AML-193 (cell line): Measurements from ENCODE around the gene DAPK1.
A peak's percentile ranks its signal among the peaks of the same experiment; 100 is the strongest.

Experiments
- DNase-seq, 2 experiments: peaks; one replicate each; lab custom pipeline; 2025; lab: John Stamatoyannopoulos, UW

The DAPK1 gene

GRCh38 chr9:87497604-87498045 lies at the start of gene DAPK1:
Gene DAPK1 (plus strand): TSS chr9:87497867. CDS start chr9:87499078, 1,211 bp downstream.
- DNase-seq: no peak

- no peak for DNase-seq
Observed at GRCh38 chr9:87451149-87451548, 46.5 kb upstream of the DAPK1 start.

DNA sequence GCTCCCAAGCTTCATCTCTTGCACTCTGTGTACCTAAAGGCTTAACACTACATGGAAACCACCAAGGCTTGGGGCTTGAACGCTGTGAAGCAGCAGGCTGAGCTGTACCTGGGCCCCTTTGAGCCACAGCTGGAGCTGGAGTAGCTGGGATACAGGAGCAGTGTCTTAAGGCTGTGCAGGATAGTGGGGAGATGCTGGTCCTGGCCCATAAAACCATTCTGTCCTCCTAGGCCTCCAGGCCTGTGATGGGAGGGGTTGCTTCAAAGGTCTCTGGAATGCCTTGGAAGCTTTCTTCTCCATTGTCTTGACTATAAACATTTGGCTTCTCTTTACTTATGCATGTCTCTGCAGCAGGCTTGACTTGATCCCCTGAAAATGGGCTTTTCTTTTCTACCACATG lies 42.3 kb upstream of the DAPK1 start:
- no peak for DNase-seq

- DNase-seq: no peak
Observed at GRCh38 chr9:87461256-87461655, 36.4 kb upstream of the DAPK1 start.

DNA sequence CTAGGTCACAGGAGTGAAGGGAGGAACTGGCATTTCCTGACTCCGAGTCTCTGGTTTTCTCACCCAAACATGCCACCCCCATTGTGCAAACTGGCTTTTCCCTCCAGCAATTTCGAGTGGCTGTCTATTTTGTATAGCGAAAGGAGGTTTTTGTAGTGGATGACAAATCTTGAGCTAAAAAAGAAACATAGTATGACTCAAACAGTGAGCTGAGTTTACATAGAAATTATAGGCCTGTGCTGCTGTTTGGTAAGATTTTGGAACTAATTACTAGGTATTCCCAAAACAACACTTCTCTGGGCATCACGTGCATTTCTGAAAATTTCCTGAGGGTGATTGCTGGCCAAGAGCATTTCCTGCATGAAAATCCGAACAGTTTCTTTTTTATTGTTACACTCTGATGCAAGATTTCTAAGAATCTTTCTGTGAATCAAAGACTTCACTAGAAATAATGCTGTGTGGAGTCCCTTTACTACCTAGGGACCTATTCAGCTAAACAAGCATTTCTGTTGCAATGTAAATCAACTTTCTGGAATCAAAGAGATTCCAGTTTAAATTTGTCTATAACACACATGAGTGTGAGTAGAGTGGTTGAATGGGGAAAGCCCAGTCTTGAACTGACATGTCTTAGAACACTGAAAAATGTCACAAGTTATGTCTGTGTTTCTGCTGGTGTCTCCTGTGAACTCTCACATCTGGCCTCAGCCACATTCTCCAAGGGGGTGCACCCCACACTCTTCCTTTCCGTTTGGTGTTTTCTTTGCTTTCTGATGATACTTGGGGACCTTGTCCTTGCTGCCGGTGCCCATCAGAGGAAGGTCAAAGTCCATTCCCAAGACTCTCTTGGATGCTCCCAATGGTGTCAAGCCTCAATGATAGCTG lies 33.3 kb upstream of the DAPK1 start:
- no peak for DNase-seq

GRCh38 chr9:87464992-87465378 lies 32.7 kb upstream of the DAPK1 start:
- DNase-seq: no peak

DNA sequence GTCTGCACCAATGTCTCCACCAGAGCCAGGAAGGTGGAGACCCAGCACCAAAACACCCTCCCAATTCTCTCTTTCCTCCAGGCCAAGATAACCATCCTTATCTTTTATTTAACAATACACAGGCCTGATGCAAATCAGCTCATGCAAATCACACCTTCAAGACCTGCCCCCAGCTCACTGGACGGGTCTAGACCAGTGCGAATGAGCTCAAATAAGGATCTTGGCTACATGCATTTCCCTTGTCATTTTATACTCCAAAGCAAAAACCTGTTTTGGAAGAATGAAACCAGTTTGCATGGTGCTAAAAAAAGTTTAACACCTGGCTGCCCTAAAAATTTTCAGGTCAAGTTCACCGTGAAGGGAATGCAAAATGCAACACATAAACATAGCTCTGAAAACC lies 31.9 kb upstream of the DAPK1 start:
- no peak for DNase-seq

- DNase-seq: no peak
Observed at GRCh38 chr9:87467187-87467586, 30.5 kb upstream of the DAPK1 start.

GRCh38 chr9:87469793-87470465 lies 27.7 kb upstream of the DAPK1 start:
- no peak for DNase-seq

GRCh38 chr9:87471746-87472145 lies 25.9 kb upstream of the DAPK1 start:
- no peak for DNase-seq

DNA sequence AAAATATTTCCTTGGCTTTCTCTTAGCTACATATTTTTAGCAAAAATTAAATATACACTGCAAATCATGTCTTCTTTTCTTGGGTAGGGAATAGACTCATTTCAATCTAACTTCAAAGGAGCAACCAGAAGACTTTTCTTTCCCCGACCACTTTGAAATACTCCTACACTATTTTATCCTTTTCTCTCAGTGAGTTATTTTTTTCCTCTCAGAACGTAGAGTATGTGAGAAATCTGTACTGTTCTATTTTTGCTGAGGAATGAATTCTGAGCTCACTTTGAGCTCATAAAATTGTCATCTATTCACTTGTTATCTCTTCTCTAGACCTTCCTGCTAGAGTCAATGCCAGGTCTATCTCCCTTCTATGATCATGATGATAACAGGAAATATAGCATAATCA lies 22.2 kb upstream of the DAPK1 start:
- DNase-seq: no peak

DNA sequence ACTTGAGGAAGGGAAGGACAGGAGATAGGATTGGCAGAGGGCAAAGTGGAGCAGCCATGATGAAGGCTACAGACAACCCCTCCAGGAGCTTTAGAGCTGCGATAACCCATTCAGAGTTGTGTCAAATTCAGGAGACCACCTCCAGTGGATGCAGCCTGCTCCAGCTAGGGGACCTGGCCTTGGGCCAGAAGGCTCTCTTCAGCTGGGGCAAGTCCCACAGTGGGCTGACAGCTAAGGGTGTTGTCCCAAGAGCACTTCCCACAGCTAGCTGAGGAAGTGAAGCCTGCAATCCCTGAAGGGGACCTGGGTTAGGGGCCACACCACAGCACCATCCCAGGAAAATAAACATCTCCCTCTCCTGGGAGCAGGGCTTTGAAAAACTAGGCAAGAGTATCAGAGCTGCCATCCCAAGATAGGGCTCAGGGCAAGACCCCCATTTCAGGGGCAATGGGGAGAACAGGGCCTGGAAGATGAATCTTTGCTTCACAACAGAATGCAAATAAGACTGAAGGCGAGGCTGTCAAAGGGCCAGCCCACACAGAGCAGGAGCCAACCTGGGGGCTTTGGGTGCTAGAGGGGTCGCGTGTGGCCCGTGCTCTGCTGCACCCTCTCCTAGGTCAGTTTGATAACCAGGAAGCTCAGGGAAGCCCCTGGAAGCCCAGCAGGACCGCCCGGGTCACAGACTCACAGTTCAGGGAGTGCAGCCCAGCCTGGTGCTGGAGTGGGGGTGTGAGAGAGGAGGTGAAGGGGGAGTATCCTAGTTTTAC lies 19.3 kb upstream of the DAPK1 start:
- no peak for DNase-seq

DNA sequence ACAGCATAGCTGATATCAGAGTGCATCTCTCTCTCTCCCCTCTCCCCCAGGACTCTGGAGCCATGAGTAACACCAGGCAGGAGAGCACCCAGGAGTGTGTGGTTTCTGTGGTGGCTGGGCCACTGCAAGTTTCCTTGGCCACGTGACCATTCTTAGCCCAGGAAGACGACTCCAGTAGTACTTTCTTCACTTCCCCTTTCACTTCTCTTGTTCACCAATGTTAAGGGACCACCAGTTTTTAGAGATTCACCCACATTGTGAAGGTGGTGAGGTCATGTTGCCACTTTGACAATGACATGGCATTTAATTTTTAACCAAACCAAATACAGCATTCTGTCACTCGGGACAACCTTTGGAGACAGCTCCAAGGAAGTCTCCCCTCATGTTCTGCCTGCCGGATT lies 17.9 kb upstream of the DAPK1 start:
- peak; percentile 78 to 83 for DNase-seq

DNA sequence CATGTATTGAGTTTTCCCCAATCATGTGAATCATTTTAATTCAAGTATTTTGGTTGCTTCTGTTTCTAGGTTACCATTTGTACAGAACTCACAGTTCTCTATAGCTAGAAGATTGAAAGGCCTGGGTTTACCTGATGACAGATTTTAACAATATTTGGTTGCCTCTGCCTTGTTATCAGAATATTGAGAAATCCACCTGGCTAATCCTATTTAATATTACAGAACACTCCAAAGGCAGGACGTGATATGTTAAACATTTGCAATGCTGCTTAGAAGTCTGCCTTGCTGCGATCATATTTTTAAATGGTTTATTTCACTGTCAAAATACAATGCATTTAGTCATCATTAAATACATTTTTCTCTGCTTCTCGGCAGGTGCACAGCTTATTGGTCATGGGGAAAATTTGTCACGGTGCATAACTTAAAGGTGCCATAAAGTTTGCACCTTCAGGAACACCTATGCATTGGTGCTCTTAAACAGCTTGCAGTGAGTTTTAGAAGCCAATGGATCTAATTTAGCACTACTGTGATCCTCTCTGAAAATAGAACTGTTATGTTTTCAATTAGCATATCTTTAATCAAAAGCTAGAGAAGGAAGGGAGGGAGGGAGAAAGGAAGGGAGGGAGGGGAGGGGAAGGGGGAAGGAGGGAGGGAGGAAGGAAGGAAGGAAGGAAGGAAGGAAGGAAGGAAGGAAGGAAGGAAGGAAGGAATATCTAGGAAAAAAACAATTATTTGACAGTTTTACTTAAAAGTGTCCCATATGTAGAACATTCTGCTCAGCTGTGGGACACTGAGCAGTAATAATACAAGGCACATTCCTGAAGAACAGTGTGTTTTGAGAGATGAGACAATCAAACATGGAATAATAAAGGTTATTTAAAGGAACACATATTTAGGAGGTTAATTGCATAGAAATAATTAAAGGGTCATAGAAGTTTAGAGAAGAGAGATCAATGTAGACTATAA lies 15.5 kb upstream of the DAPK1 start:
- no peak for DNase-seq

- DNase-seq: no peak
Observed at GRCh38 chr9:87490225-87490624, 7.4 kb upstream of the DAPK1 start.

DNA sequence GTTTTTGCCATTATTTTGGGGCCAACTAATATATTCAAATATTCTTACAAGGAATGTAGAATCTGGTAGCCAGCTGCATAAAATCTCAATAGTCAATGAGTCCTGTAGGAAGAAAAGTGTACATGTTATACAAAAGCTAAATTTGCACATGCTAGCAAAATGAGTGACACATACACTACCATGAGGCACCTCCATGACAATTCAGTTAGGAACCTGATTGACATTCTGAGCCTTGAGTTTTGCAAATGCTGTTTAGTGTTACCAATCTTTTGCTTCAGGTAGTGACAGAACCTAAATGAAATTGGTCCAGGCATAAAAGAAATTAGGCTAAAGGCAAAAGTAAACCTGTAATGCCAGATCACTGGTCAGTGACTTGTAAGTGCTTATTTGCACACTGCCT lies 6.8 kb upstream of the DAPK1 start:
- no peak for DNase-seq

GRCh38 chr9:87491523-87491922 lies 6.1 kb upstream of the DAPK1 start:
- DNase-seq: no peak

DNA sequence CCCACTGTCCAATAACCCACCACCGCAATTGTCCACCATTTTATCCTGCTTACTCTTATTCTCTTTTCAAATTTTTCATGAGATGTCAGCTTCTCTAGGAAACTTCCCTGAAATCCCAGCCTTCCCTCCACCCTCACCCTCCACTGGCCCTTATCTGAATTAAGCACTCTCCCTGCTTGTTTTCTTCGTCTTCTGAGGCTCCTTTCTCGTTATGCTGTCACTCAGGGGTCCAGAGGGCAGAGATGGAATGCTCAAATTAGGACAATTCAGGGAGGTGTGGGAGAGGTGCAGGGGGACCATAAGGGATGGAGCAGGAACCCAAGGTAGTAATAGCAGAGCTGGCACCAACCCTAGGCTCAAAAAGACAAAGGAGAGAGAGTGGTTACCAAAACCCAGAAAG lies 5.0 kb upstream of the DAPK1 start:
- no peak for DNase-seq

GRCh38 chr9:87494970-87495471 lies 2.6 kb upstream of the DAPK1 start:
- no peak for DNase-seq

DNA sequence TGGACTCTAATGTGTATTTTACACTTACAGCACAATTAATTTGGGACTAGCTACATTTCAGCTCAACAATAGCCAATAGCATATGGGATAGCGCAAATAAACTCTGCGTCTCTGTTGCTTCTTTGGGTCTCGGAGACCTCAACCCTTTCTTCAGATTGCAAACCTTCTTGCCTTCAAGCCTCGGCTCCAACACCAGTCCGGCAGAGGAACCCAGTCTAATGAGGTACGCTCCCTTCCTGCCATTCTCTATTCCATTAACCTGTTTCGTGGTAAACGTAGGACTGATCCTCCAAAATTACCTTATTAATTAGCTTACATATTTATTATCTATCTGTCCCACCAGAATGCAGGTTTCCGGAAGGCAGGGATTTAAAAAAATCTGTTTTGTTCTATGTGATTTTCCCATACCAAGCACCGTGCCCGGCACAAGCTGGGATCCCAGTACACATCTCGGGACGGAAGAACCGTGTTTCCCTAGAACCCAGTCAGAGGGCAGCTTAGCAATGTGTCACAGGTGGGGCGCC lies 525 bp upstream of the DAPK1 start:
- DNase-seq: no peak
